ENCODE measurements around the gene C1orf167.

The C1orf167 gene

GRCh38 chr1:11766429-11766776, 4.4 kb downstream of the C1orf167 start:
- Mint-ChIP-seq H3K27me3 (peaks cover 8% of the 10 kb centered on the region), H3K4me1 (ENCODE audit: low read depth) (peaks cover 3% of the 10 kb centered on the region), H3K27ac (no peak overlapping the region), H3K9me3 (no peaks in the 10 kb centered on the region), H3K4me3 (no peak overlapping the region), H3K36me3 (ENCODE audit: low read depth) (no peaks in the 10 kb centered on the region)

DNA sequence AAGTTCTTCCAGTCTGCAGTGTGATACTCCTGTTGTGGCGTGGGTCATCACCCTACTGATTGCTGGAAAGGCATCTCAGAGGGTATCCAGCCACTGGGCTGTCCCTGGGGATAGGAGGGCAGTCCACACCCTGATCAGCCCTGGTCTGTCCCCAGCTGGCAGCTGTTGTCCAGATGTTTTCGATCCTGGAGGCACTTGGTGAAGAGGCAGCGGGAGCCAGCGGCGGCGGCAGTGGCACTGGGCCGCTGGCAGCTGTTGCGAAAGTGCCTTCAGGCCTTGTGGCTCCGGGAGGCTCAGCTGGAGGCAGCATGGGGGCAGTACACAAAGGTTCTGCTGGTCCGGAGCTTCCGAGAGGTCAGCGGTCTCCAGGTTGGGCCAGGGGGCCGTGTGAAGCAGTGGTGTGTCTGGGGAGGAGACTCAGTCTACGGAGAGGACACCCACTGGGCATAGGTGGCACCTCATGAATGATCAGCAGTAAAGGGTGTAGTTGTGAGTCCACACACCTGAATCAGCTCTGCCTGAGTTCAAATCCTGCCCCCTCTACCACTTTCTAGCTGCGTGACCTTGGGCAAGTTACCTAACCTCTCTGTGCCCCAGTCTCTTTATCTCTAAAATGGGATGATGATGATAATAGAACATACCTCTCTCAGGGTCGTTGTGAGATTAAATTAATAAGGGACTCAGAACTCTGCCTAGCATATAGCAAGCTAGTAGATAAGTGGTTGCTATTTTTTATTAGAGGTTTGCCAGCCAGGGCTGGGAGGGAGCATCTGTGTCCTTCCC, 6.1 kb downstream of the C1orf167 start:
- no peak overlapping the region for H3K4me3 Mint-ChIP-seq
- H3K36me3 Mint-ChIP-seq (ENCODE audit: low read depth) = no peaks in the 10 kb centered on the region
- no peaks in the 10 kb centered on the region for H3K27me3 Mint-ChIP-seq
- H3K4me1 Mint-ChIP-seq (ENCODE audit: low read depth) = no peaks in the 10 kb centered on the region
- no peaks in the 10 kb centered on the region for H3K9me3 Mint-ChIP-seq
- H3K27ac Mint-ChIP-seq = no peak overlapping the region

- H3K36me3 Mint-ChIP-seq (ENCODE audit: low read depth) = no peaks in the 10 kb centered on the region
- no peak overlapping the region for H3K4me3 Mint-ChIP-seq
Observed at GRCh38 chr1:11768821-11769220, 6.8 kb downstream of the C1orf167 start.

DNA sequence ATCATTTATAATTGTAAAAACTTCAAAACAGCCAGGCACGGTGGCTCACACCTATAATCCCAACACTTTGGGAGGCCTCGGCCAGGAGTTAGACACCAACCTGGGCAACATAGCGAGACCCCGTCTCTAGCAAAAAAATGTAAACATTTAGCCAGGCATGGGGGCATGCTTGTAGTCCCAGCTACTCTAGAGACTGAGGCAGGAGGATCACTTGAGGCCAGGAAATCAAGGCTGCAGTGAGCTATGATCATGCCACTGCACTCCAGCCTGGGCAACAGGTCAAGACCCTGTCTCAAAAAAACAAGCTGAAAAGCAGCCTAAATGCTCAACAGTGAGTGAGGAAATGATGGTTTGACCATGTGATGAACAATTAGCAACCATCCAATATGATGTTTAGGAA, 7.3 kb downstream of the C1orf167 start:
- Mint-ChIP-seq H3K9me3 (no peaks in the 10 kb centered on the region), H3K4me1 (ENCODE audit: low read depth) (no peaks in the 10 kb centered on the region), H3K27ac (no peak overlapping the region), H3K27me3 (no peaks in the 10 kb centered on the region), H3K36me3 (ENCODE audit: low read depth) (no peaks in the 10 kb centered on the region), H3K4me3 (no peak overlapping the region)

More at GRCh38 chr1:11768821-11769220, 6.8 kb downstream of the C1orf167 start:
- H3K9me3 Mint-ChIP-seq = no peaks in the 10 kb centered on the region
- no peak overlapping the region for H3K27ac Mint-ChIP-seq
- no peaks in the 10 kb centered on the region for H3K27me3 Mint-ChIP-seq
- no peaks in the 10 kb centered on the region for H3K4me1 Mint-ChIP-seq (ENCODE audit: low read depth)

GRCh38 chr1:11770011-11770410, 8.0 kb downstream of the C1orf167 start:
- no peak overlapping the region for H3K4me3 Mint-ChIP-seq
- H3K9me3 Mint-ChIP-seq = no peaks in the 10 kb centered on the region

GRCh38 chr1:11771481-11772043, 9.6 kb downstream of the C1orf167 start:
- H3K27me3 Mint-ChIP-seq = no peaks in the 10 kb centered on the region
- no peaks in the 10 kb centered on the region for H3K36me3 Mint-ChIP-seq (ENCODE audit: low read depth)
- H3K9me3 Mint-ChIP-seq = no peaks in the 10 kb centered on the region
- H3K4me1 Mint-ChIP-seq (ENCODE audit: low read depth) = no peaks in the 10 kb centered on the region
- no peak overlapping the region for H3K4me3 Mint-ChIP-seq
- no peak overlapping the region for H3K27ac Mint-ChIP-seq

More at GRCh38 chr1:11770011-11770410, 8.0 kb downstream of the C1orf167 start:
- Mint-ChIP-seq H3K36me3 (ENCODE audit: low read depth) (no peaks in the 10 kb centered on the region), H3K27me3 (no peaks in the 10 kb centered on the region), H3K4me1 (ENCODE audit: low read depth) (no peaks in the 10 kb centered on the region), H3K27ac (no peak overlapping the region)

- Mint-ChIP-seq H3K36me3 (ENCODE audit: low read depth) (no peaks in the 10 kb centered on the region), H3K4me3 (no peak overlapping the region), H3K27ac (no peak overlapping the region), H3K27me3 (no peaks in the 10 kb centered on the region), H3K4me1 (ENCODE audit: low read depth) (no peaks in the 10 kb centered on the region), H3K9me3 (no peaks in the 10 kb centered on the region)
Observed at GRCh38 chr1:11772458-11772857, 10.5 kb downstream of the C1orf167 start.

DNA sequence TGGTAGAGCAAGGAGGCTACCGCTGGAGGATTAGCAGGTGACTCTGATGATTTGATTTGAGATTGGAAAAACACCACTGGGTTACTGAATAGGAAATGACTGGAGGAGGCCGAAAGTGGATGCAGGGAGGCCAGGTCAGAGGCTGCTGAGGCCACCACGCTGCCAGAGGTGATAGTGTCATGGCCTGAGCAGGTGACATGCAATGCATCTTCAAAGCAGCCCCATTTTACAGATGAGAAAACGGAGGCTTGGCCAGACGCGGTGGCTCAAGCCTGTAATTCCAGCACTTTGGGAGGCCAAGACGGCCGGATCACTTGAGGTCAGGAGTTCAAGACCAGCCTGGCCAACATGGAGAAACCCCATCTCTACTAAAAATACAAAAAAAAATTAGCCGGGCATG, 12.8 kb downstream of the C1orf167 start:
- no peak overlapping the region for H3K27ac Mint-ChIP-seq
- no peaks in the 10 kb centered on the region for H3K9me3 Mint-ChIP-seq
- no peak overlapping the region for H3K4me3 Mint-ChIP-seq
- no peaks in the 10 kb centered on the region for H3K27me3 Mint-ChIP-seq
- no peaks in the 10 kb centered on the region for H3K36me3 Mint-ChIP-seq (ENCODE audit: low read depth)
- no peaks in the 10 kb centered on the region for H3K4me1 Mint-ChIP-seq (ENCODE audit: low read depth)

DNA sequence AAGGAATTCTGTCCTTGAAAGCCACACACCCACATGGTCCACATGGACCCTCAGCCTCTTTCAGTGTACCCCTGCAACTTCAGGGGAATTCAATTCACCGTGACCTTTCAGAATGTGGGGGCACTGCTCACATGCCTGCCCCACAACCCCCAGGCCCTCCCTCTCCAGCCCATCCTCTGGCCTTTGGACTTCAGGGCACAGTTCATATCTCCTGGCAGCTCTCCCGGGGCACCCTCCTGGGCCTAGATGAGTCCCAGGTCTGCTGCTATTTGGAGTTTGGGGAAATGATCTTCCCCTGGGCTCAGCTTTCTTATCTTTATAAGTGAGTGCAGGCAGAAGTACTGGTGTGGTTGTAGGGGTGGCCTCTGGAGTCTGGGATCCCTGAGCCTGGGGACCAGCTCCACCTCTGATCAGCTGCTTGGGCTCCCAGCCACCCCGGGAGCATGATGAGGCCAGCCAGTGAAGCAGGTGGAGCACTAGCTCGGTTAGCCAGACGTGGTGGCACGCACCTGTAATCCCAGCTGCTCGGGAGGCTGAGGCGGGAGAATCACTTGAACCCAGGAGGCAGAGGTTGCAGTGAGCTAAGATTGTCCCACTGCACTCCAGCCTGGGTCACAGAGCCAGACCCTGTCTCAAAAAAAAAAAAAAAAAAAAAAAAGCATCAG, 15.8 kb downstream of the C1orf167 start:
- no peaks in the 10 kb centered on the region for H3K27me3 Mint-ChIP-seq
- no peak overlapping the region for H3K4me3 Mint-ChIP-seq
- H3K4me1 Mint-ChIP-seq (ENCODE audit: low read depth) = no peaks in the 10 kb centered on the region
- H3K27ac Mint-ChIP-seq = no peak overlapping the region
- H3K9me3 Mint-ChIP-seq = no peaks in the 10 kb centered on the region
- no peaks in the 10 kb centered on the region for H3K36me3 Mint-ChIP-seq (ENCODE audit: low read depth)

- Mint-ChIP-seq H3K27me3 (no peaks in the 10 kb centered on the region), H3K27ac (no peak overlapping the region), H3K4me1 (ENCODE audit: low read depth) (no peaks in the 10 kb centered on the region), H3K9me3 (no peaks in the 10 kb centered on the region), H3K4me3 (no peak overlapping the region), H3K36me3 (ENCODE audit: low read depth) (no peaks in the 10 kb centered on the region)
Observed at GRCh38 chr1:11778336-11778735, 16.3 kb downstream of the C1orf167 start.

DNA sequence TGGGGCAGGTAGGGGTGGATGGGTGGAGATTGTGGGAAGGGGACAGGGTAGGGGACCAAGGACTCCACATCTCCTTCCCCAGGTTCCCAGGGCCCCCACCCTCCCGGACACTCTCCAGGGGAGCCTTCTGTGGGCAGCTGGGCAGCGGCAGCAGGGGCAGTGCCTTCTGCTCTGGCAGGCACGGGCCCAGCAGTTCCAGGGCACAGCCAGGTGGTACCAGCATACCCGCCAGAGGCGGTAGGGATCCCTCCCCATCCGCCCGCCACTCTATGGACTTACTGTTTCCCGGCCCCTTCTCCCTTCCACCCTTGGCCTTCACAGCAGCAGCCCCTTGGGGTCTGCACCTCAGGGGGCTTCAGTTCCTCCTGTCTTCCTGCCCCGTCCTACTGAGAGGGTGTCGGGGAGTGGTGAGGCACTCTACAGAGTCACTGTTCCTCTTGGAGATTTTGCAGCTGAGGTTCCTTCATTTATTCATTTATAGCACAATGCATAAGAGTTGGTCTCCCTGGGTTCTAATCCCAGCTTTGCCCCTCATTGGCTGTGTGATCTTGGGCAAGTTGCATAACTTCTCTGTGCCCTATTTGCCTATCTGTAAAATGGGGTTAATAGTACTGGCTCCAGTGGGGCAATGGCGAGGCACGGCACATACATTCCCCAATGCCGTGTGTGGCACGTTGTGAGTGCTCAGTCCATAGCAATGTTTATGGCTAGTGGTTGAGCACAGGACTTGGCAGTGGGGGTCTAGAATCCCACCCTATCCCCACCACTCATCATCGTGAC, 17.0 kb downstream of the C1orf167 start:
- Mint-ChIP-seq H3K4me3 (no peak overlapping the region), H3K36me3 (ENCODE audit: low read depth) (no peaks in the 10 kb centered on the region), H3K27ac (no peak overlapping the region), H3K4me1 (ENCODE audit: low read depth) (no peaks in the 10 kb centered on the region), H3K9me3 (no peaks in the 10 kb centered on the region), H3K27me3 (no peaks in the 10 kb centered on the region)

- H3K36me3 Mint-ChIP-seq (ENCODE audit: low read depth) = no peaks in the 10 kb centered on the region
- no peak overlapping the region for H3K27ac Mint-ChIP-seq
- H3K4me3 Mint-ChIP-seq = no peak overlapping the region
- H3K27me3 Mint-ChIP-seq = no peaks in the 10 kb centered on the region
- peaks cover 3% of the 10 kb centered on the region for H3K4me1 Mint-ChIP-seq (ENCODE audit: low read depth)
- no peaks in the 10 kb centered on the region for H3K9me3 Mint-ChIP-seq
Observed at GRCh38 chr1:11779715-11780379, 17.9 kb downstream of the C1orf167 start.

GRCh38 chr1:11780380-11781147, 18.6 kb downstream of the C1orf167 start:
- Mint-ChIP-seq H3K9me3 (no peaks in the 10 kb centered on the region), H3K27ac (no peak overlapping the region), H3K27me3 (no peaks in the 10 kb centered on the region), H3K4me1 (ENCODE audit: low read depth) (peaks cover 9% of the 10 kb centered on the region), H3K4me3 (no peak overlapping the region), H3K36me3 (ENCODE audit: low read depth) (no peaks in the 10 kb centered on the region)

DNA sequence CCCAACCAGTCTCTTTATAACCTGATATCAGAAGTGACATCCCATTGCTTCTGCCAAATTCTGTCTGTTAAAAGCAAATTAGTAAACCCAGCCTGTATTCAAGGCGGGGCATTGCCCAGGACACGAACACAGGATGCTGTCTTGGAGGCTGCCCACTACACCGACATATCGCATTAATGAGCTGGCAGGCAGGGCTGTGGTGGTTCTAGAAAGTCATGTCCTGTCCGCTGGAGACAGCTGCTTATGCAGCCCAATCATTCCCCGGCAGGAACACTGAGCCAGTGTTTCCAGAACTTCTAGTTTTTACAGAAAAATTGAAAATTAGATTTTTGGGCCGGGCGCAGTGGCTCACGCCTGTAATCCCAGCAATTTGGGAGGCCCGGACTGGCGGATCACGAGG, 19.3 kb downstream of the C1orf167 start:
- no peak overlapping the region for H3K27ac Mint-ChIP-seq
- H3K4me3 Mint-ChIP-seq = no peak overlapping the region
- H3K36me3 Mint-ChIP-seq (ENCODE audit: low read depth) = no peaks in the 10 kb centered on the region
- no peaks in the 10 kb centered on the region for H3K9me3 Mint-ChIP-seq
- no peaks in the 10 kb centered on the region for H3K27me3 Mint-ChIP-seq
- H3K4me1 Mint-ChIP-seq (ENCODE audit: low read depth) = peaks cover 9% of the 10 kb centered on the region

Measured in stimulated activated naive CD8-positive, alpha-beta T cell treated with anti-CD3 and anti-CD28 coated beads, Interleukin-15, Interleukin-2, amounts not matched to agents 100 ng/mL and 50 ng/mL, for 24 hours (primary cell).